Esophagus squamous epithelium (tissue), 4 donors: ENCODE measurements around the gene AKR1E2.

Source experiments
- CTCF ChIP-seq, 6 experiments: fragments of 450-650 bp in 4 of 6; fragments of 200-600 bp in 2 of 6; sonication (generic) in 2 of 6; IDR thresholded peaks; one replicate each; pipeline ENCODE4 v1.5.1; 2016 to 2019; ENCODE audit warnings: antibody characterized with exemption in 6 of 6, mild to moderate bottlenecking in 4 of 6, moderate library complexity in 4 of 6
- POLR2A ChIP-seq, 4 donors: fragments of 450-650 bp; IDR thresholded peaks; one replicate each; pipeline ENCODE4 v1.6.1; 2017; ENCODE audit warnings: antibody characterized with exemption in 4 of 4, mild to moderate bottlenecking in 4 of 4, moderate library complexity in 3 of 4

- no peak for TF ChIP-seq CTCF (IDR thresholded peaks at IDR 0.05)
- TF ChIP-seq POLR2A (IDR thresholded peaks at IDR 0.05): no peak
Observed at GRCh38 chr10:4892681-4893080, 66.7 kb downstream of the AKR1E2 start.
